Sigmoid colon (tissue), 4 donors: ENCODE data around the gene DAPK3.

Experiments used
- EP300 ChIP-seq, 4 donors: sonication (generic); formaldehyde crosslinking; IDR thresholded peaks; one replicate each; pipeline ENCODE4 v1.6.1; 2017; ENCODE audit warnings: antibody characterized with exemption in 4 of 4
- POLR2A ChIP-seq, 2 donors: fragments of 450-650 bp; IDR thresholded peaks; one replicate each; pipeline ENCODE4 v1.6.1; 2016; ENCODE audit warnings: antibody characterized with exemption in 2 of 2, mild to moderate bottlenecking in 2 of 2, moderate library complexity in 2 of 2
- TF ChIP-seq, protein P1 (sequence below), 4 experiments: fragments of 450-650 bp in 3 of 4; fragments of 200-600 bp in 1 of 4; IDR thresholded peaks; one replicate each; pipeline ENCODE4 v1.5.1; 2016 to 2019; ENCODE audit warnings: antibody characterized with exemption in 4 of 4, mild to moderate bottlenecking in 3 of 4, moderate library complexity in 2 of 4

GRCh38 chr19:3980353-3981251, 9.7 kb upstream of the DAPK3 start:
- TF ChIP-seq, protein P1, sequence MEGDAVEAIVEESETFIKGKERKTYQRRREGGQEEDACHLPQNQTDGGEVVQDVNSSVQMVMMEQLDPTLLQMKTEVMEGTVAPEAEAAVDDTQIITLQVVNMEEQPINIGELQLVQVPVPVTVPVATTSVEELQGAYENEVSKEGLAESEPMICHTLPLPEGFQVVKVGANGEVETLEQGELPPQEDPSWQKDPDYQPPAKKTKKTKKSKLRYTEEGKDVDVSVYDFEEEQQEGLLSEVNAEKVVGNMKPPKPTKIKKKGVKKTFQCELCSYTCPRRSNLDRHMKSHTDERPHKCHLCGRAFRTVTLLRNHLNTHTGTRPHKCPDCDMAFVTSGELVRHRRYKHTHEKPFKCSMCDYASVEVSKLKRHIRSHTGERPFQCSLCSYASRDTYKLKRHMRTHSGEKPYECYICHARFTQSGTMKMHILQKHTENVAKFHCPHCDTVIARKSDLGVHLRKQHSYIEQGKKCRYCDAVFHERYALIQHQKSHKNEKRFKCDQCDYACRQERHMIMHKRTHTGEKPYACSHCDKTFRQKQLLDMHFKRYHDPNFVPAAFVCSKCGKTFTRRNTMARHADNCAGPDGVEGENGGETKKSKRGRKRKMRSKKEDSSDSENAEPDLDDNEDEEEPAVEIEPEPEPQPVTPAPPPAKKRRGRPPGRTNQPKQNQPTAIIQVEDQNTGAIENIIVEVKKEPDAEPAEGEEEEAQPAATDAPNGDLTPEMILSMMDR (IDR thresholded peaks at IDR 0.05): no peak
- no peak for TF ChIP-seq EP300 (IDR thresholded peaks at IDR 0.05)
- no peak for TF ChIP-seq POLR2A (IDR thresholded peaks at IDR 0.05)
